Stimulated activated naive CD8-positive, alpha-beta T cell treated with anti-CD3 and anti-CD28 coated beads, Interleukin-15, Interleukin-2, amounts not matched to agents 100 U/mL and 50 U/mL, for 24 hours (primary cell): ENCODE data around the gene KLHDC4.
"Not testable (repeated sequence)": the region's sequence is repeated elsewhere in the genome, so short reads cannot be mapped to it uniquely, and the experiment has no call there.

Experiments
- ATAC-seq: fragments of 150-1000 bp; cut with Tn5 transposase; one replicate; pipeline ENCODE4 v1.10.0; 2021
- DNase-seq: peaks from one replicate; pipeline ENCODE4 v3.0.0; 2021

KLHDC4 gene

GRCh38 chr16:87682852-87683399 is 82.9 kb downstream of the KLHDC4 start:
- DNase-seq (no peak), ATAC-seq (no peak)

GRCh38 chr16:87681981-87682570 is 83.7 kb downstream of the KLHDC4 start:
- DNase-seq (peak; percentile 24), ATAC-seq (peak; percentile 63)

GRCh38 chr16:87681051-87681602 is 84.7 kb downstream of the KLHDC4 start:
- ATAC-seq, DNase-seq: not testable (repeated sequence)

- DNase-seq = no peak
These were observed 85.5 kb downstream of the KLHDC4 start for GRCh38 chr16:87680272-87680644.

GRCh38 chr16:87679593-87680271 is 86.1 kb downstream of the KLHDC4 start:
- ATAC-seq (no peak), DNase-seq (no peak)

More at GRCh38 chr16:87680272-87680644, 85.5 kb downstream of the KLHDC4 start:
- ATAC-seq = no peak

GRCh38 chr16:87678618-87679017 is 87.2 kb downstream of the KLHDC4 start:
- DNase-seq (no peak), ATAC-seq (no peak)

GRCh38 chr16:87677830-87678229 is 88.0 kb downstream of the KLHDC4 start:
- no peak for DNase-seq
- ATAC-seq = no peak

- peak; percentile 13 for ATAC-seq
- no peak for DNase-seq
These were observed 90.6 kb downstream of the KLHDC4 start for GRCh38 chr16:87675111-87675719.

- ATAC-seq = no peak
- DNase-seq = no peak
These were observed 91.4 kb downstream of the KLHDC4 start for GRCh38 chr16:87674419-87674818.

GRCh38 chr16:87671715-87672270 is 94.0 kb downstream of the KLHDC4 start:
- DNase-seq (no peak), ATAC-seq (no peak)

- no peak for ATAC-seq
- DNase-seq = no peak
These were observed 94.6 kb downstream of the KLHDC4 start for GRCh38 chr16:87671221-87671620.

- ATAC-seq (no peak), DNase-seq (no peak)
These were observed 96.1 kb downstream of the KLHDC4 start for GRCh38 chr16:87669672-87670071.

- DNase-seq (no peak), ATAC-seq (no peak)
These were observed 97.8 kb downstream of the KLHDC4 start for GRCh38 chr16:87667946-87668345.

GRCh38 chr16:87667443-87667842 is 98.3 kb downstream of the KLHDC4 start:
- no peak for ATAC-seq

GRCh38 chr16:87666919-87667318 is 98.9 kb downstream of the KLHDC4 start:
- DNase-seq (no peak), ATAC-seq (no peak)

More at GRCh38 chr16:87667443-87667842, 98.3 kb downstream of the KLHDC4 start:
- DNase-seq = no peak

- ATAC-seq = no peak
- DNase-seq = no peak
These were observed 100.6 kb downstream of the KLHDC4 start for GRCh38 chr16:87665193-87665592.

- no peak for ATAC-seq
- DNase-seq = no peak
These were observed 101.0 kb downstream of the KLHDC4 start for GRCh38 chr16:87664792-87665191.

- DNase-seq = no peak
- no peak for ATAC-seq
These were observed 103.3 kb downstream of the KLHDC4 start for GRCh38 chr16:87662254-87663204.

- peak; percentile 65 for ATAC-seq
- DNase-seq = peak; percentile 50
These were observed 104.2 kb downstream of the KLHDC4 start for GRCh38 chr16:87661561-87661960.

GRCh38 chr16:87658564-87659225 is 107.1 kb downstream of the KLHDC4 start:
- ATAC-seq (no peak), DNase-seq (no peak)
